BJ (cell line): Measurements from ENCODE around the gene MRTO4. TPM values are rescaled to one million over a fixed set of nuclear protein-coding genes. Genes with fewer than 3 reads are reported as not detected.

Experiments
- CTCF ChIA-PET: fragments of 350-600 bp; formaldehyde crosslinking; extraction: SDS; loops from one replicate; lab custom pipeline; 2021; ENCODE audit warnings: antibody characterized with exemption, inconsistent platforms; lab: Yijun Ruan, JAX
- POLR2A ChIA-PET: fragments of 300-600 bp; sonication (Branson Sonifier 250); formaldehyde crosslinking; extraction: SDS; loops from one replicate; lab custom pipeline; 2021; ENCODE audit warnings: antibody characterized with exemption; lab: Charles Lee
- DNase-seq: peaks from one replicate; pipeline ENCODE4 v3.0.0-alpha.2; 2011; ENCODE audit warnings: low read depth
- H3K27me3 ChIP-seq: 2 replicates; pipeline ENCODE4 v1.6.0; 2011; ENCODE audit warnings: low read length; ENCODE audit not compliant: control insufficient read depth, insufficient read depth
- H3K36me3 ChIP-seq: 2 replicates; pipeline ENCODE4 v1.5.1; 2011; ENCODE audit warnings: low read length; ENCODE audit not compliant: control insufficient read depth, insufficient read depth
- H3K4me3 ChIP-seq: 2 replicates; pipeline ENCODE4 v1.5.1; 2011; ENCODE audit warnings: low read depth, mild to moderate bottlenecking, control low read depth, low read length
- CTCF ChIP-seq: IDR thresholded peaks from 2 replicates; pipeline ENCODE4 v1.5.1; 2011; ENCODE audit warnings: low read depth, mild to moderate bottlenecking, control low read depth, inconsistent platforms, low read length, moderate library complexity; ENCODE audit not compliant: insufficient read depth
- polyA plus RNA-seq: library from polyadenylated mRNA; depleted of rRNA; stranded (reverse); fragments of >200 nt; gene quantifications from 2 replicates; pipeline ENCODE4 v1.2.3, GENCODE V29; 2011; rRNA removed
- small RNA-seq: library from RNA; depleted of rRNA; stranded (forward); fragments of <200 nt; gene quantifications from one replicate; pipeline ENCODE3, GENCODE V24; 2012; ENCODE audit warnings: low replicate concordance, low read depth; ENCODE audit not compliant: insufficient read length

MRTO4 gene
- polyA plus RNA-seq, 1 experiment: 37.5 TPM

- no peak for DNase-seq
- CTCF ChIA-PET: no interaction called here
- H3K36me3 ChIP-seq: peaks cover 31% of the 10 kb centered on the region
Measured at GRCh38 chr1:19307794-19308508, 56.3 kb downstream of the MRTO4 start.

GRCh38 chr1:19308509-19308907, 56.9 kb downstream of the MRTO4 start:
- ChIA-PET POLR2A (no interaction called here), CTCF (interaction anchor here (1.2 kb wide), 1 partner anchor 353 kb away, joined by 4 read pairs; no protein-coding TSS in a partner anchor)
- Histone ChIP-seq H3K27me3 (no peaks in the 10 kb centered on the region), H3K36me3 (peaks cover 28% of the 10 kb centered on the region), H3K4me3 (no peak overlapping the region)
- no peak for TF ChIP-seq CTCF
- no peak for DNase-seq

More at GRCh38 chr1:19307794-19308508, 56.3 kb downstream of the MRTO4 start:
- Histone ChIP-seq H3K27me3 (no peaks in the 10 kb centered on the region), H3K4me3 (no peak overlapping the region)
- POLR2A ChIA-PET: no interaction called here
- no peak for TF ChIP-seq CTCF

DNA sequence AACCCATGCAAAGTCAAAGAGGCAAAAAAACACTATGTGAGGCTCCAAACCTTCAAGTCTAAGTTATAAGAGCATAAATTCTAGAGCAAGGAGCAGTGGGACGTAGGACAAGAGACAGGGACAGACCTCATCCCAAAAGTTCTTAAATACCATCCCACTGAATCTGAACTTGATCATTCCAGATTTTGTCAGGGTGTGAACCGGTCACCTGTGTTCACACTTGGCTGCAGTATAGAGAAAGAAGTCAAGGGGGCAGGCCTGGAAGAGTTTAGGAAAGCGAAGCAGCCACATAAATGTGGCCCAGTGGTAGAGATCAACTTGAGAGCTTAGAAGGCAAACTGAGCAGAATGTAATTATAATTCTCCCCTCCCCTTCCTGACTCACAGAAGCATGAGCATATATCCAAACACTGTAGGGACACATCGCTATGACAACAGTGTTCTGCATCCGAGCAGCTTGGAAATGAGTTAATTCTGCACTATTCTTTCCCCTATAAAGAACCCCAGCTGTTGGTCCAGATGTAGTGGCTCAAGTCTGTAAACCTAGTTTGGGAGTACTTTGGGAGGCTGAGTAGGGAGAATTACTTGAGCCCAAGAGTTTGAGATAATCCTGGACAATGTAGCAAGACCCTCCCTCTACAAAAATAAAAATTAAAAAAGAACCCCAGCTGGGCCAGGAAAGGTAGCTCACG, 57.7 kb downstream of the MRTO4 start:
- no peak for TF ChIP-seq CTCF
- POLR2A ChIA-PET: no interaction called here
- DNase-seq: no peak
- Histone ChIP-seq H3K27me3 (no peaks in the 10 kb centered on the region), H3K4me3 (no peak overlapping the region), H3K36me3 (peaks cover 23% of the 10 kb centered on the region)
- CTCF ChIA-PET: interaction anchor here (0.9 to 1.2 kb wide), 3 partner anchors 46 to 352 kb away, joined by 3 to 4 read pairs (median 3); no protein-coding TSS in a partner anchor

Small RNA genes lying within 50 kb of the gene (small RNA-seq; reads per million reads assigned to genes)
- gene RNU6-1099P: not detected

Other genes starting within 250 kb of the MRTO4 start
- gene UBR4, start 41.5 kb upstream of the MRTO4 start, polyA plus RNA-seq: 56.7 and 80.0 TPM in 2 replicates
- gene EMC1, start 281 bp upstream of the MRTO4 start, polyA plus RNA-seq: 43.2 and 93.8 TPM in 2 replicates
- gene AKR7A3, start 37.0 kb downstream of the MRTO4 start, polyA plus RNA-seq: 0.16 and 0.37 TPM in 2 replicates
- gene AKR7A2, start 60.3 kb downstream of the MRTO4 start, polyA plus RNA-seq: 51.1 and 73.6 TPM in 2 replicates
- gene SLC66A1, start 60.5 kb downstream of the MRTO4 start, polyA plus RNA-seq: 11.2 and 17.7 TPM in 2 replicates
- 276 and 285 TPM in 2 replicates for gene CAPZB, start 233.7 kb downstream of the MRTO4 start, polyA plus RNA-seq